Ishikawa (cell line): ENCODE data around the gene FLII.

Source experiments
- CEBPB ChIP-seq: IDR thresholded peaks from 2 replicates; pipeline ENCODE4 v1.6.1; 2012
- CREB1 ChIP-seq: IDR thresholded peaks from 2 replicates; pipeline ENCODE4 v1.6.1; 2012; ENCODE audit warnings: low read depth
- EGR1 ChIP-seq: IDR thresholded peaks from 2 replicates; pipeline ENCODE4 v1.6.1; 2012
- EP300 ChIP-seq: IDR thresholded peaks from 2 replicates; pipeline ENCODE4 v1.6.1; 2012; ENCODE audit warnings: borderline replicate concordance
- MAX ChIP-seq: IDR thresholded peaks from 2 replicates; pipeline ENCODE4 v1.6.1; 2012
- NFIC ChIP-seq: IDR thresholded peaks from 2 replicates; pipeline ENCODE4 v1.6.1; 2012
- RAD21 ChIP-seq: IDR thresholded peaks from 2 replicates; pipeline ENCODE4 v1.6.1; 2012; ENCODE audit warnings: low read depth
- REST ChIP-seq: IDR thresholded peaks from 2 replicates; pipeline ENCODE4 v1.6.1; 2012; ENCODE audit warnings: low read depth, mild to moderate bottlenecking
- TAF1 ChIP-seq: IDR thresholded peaks from 2 replicates; pipeline ENCODE4 v1.6.1; 2012; ENCODE audit warnings: low read depth, mild to moderate bottlenecking
- TCF12 ChIP-seq: IDR thresholded peaks from 2 replicates; pipeline ENCODE4 v1.6.1; 2012; ENCODE audit warnings: low read depth
- TEAD4 ChIP-seq: IDR thresholded peaks from 2 replicates; pipeline ENCODE4 v1.6.1; 2012
- YY1 ChIP-seq: IDR thresholded peaks from 2 replicates; pipeline ENCODE4 v1.6.1; 2012; ENCODE audit warnings: low read depth

- TF ChIP-seq YY1: no peak
- TF ChIP-seq MAX: no peak
- TF ChIP-seq EP300: no peak
- TF ChIP-seq TAF1: no peak
- TF ChIP-seq RAD21: no peak
- no peak for TF ChIP-seq CREB1
- TF ChIP-seq CEBPB: no peak
- TF ChIP-seq EGR1: no peak
- no peak for TF ChIP-seq REST
- TF ChIP-seq TEAD4: no peak
- TF ChIP-seq NFIC: no peak
- TF ChIP-seq TCF12: no peak
These were observed 5.2 kb downstream of the FLII start for GRCh38 chr17:18253187-18253884.
